CD4-positive, alpha-beta T cell treated with Interferon gamma for 1 hour (primary cell): ENCODE results near the gene MYNN.
"Not testable (repeated sequence)": the region's sequence is repeated elsewhere in the genome, so short reads cannot be mapped to it uniquely, and the experiment has no call there.

ENCODE experiments used
- DNase-seq: peaks from one replicate; pipeline ENCODE4 v3.0.0-alpha.2; 2020

The MYNN gene

DNA sequence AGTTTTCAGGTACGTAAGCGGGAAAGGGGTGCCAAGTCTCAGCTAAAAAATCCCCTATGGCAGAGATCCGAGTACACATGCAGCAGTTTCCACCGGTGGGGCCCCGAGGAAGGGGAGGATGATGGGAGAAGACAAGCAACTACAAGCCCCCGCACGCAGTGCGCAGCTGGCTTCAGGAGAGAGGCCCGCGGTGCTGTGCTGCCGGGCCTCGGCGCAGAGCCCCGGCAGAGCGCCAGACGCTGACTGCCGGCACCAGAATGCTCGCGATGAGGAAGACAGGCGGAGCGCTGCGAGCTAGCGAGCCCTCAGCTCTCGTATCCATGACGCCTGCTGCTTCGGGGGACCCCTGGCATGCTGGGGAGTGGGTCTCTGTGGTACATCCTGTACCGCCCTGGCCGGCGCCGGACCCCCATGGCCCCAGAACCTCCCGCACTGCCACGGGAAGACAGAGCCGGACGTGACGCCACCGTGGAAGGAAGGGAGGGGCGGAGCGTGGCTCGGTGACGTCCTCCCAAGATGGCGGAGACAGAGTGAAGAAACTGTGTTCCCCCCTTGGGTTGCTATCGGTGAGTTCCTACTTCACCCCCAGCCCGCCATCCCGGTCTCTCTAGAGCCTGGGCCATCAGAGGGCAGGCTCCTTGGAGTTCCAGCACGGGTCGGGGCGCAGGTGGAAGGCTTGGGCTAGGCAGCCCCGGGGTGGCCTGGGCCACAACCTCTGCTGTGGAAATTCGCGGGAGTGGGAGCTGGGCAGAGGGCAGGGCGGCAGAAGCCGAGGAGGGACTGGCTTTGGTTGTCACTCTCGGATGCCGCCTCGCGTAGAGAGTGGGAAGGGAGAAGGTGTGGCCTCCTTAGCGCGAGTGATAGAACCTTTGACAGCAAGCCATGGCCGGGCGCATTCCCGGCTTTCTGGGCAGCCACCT lies at the start of gene MYNN:
Gene MYNN, plus strand, starts transcription at position 500 of the 920 bp plus-strand sequence. CDS start 900 bp downstream, outside the sequence.
- DNase-seq = peak; percentile 90

DNA sequence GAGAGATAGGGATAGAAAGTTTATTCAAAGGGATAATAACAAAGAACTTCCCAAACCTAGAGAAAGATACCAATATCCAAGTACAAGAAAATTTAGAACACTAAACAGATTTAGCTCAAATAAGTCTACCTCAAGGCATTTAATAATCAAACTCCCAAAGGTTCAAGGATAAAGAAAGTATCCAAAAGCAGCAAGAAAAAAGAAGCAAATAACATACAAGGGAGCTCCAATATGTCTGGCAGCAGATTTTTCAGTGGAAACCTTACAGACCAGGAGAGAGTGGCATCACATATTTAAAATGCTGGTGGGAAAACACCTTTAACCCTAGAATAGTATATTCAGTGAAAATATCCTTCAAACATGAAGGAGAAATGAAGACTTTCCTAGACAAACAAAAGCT lies 41.3 kb upstream of the MYNN start:
- not testable (repeated sequence) for DNase-seq

DNA sequence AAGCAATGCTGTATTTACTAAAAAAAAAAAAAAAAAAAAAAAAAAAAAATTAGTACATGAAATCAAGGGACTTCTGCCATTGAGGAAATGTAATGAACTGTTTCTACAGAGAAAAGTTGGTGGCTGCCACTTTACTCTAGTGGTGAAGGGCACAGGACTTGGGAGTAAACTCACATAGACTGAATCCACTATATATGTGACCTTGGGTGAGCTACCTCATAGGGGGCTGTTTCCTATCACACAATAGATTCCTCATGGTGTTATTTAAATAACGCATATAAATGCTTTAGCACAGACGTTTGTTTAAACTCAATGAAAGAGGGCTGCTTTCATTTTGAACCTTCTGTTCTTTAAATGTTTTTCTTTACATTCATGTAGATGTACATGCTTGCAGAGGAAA lies 34.1 kb upstream of the MYNN start:
- no peak for DNase-seq

DNA sequence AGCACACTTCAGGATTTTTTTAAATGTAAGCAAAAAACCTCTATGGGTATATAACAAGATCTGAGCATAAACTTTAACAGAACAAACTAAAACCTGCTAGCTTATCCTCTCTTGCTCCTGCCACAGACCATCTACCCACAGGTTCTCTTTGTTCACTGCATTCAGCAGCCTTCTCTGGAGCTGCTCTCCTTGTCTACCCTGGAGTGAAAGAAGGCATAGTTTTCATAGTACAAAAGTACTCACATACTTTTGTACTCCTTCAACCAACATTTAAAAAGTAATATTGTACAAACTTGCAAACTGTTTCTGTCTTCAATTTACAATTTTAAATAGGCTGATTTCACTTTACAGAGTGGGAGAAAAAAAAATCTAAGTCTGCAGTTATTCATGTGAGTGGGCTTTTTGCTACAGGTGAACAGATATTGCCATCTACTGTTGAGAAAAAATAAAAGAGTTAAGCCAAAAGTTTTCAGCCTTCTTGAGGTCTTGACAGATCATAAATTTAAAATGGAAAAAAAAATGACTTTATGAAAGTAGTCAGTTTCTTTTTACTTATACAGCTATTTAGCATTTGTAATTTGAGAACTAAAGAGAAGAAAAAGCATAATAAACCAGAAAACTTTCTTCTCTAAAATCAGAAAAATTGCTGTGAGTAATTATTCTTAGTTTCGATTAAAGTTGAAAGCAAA lies 28.7 kb upstream of the MYNN start:
- DNase-seq = no peak

DNA sequence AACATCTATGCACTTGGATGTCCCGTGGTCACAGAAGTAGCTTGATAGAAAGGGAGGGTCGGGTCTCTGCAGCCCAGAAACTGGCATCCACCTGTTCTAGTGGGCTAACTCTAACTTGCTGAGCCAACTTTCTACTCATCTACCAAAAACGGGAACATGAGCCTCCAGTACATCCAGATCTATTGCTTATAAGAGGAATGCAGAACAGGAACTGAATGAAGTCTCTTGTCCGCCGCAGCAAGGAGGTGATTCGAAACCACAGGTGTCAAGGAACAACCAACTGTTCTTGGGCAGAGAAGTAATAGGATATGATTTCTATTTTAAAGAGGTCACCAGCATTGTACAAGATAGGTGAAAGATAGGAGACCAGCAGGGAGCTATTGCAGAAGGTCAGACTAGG lies 26.3 kb upstream of the MYNN start:
- DNase-seq = no peak

DNA sequence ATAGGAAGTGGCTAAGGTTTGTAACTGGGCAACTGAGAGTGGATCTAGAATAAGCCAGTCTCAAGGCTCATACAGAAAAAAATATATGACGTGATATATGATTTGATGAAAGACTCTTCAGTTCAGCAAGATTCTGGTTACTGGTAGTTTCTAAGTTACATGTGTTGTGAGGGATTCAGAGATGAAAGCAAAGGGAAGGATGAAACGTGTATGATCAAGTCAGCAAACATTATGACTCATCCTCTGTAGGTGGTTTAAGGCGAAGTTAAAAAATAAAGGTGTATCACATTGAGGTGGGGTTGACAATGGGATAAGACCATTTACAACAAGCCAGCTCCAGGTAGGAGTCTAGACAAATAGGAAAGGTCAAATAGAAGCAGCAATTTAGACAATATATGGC lies 24.5 kb upstream of the MYNN start:
- no peak for DNase-seq

DNA sequence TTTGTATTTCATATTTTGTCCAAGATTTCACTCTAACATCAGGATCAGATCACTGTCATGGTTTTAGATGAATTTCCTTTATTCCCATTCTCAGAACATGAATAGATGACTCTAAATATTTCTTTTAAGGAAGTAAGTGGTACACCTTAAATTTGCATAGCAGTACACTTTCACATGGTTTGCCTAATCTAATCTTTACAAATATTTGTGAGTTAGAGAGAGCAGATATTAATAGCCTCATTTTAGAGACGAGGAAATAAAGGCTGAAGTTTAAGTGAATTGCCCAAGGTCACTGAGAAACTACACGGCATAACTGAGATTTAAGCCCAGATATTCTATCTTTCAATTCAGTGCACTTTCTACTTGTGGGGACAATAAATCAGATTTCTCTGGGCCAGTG lies 22.5 kb upstream of the MYNN start:
- no peak for DNase-seq

DNA sequence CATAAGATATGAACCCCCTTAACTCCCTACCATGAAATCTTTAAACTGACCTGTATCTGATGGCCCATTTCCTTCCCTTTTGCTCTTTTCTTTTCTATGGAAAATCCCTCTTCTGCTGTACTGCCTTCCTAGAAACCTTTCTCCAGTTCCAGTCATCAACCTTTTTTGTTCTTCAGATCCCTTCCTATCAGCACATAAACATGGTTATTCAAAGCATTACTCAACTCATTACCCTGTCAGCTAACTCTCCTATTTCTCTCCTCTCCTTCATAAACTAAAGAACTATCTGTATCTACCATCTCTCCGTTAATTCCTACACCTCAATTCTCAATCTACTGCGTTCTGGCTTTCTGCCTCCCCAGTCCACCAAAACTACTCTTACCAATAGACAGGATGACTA lies 21.3 kb upstream of the MYNN start:
- no peak for DNase-seq

DNA sequence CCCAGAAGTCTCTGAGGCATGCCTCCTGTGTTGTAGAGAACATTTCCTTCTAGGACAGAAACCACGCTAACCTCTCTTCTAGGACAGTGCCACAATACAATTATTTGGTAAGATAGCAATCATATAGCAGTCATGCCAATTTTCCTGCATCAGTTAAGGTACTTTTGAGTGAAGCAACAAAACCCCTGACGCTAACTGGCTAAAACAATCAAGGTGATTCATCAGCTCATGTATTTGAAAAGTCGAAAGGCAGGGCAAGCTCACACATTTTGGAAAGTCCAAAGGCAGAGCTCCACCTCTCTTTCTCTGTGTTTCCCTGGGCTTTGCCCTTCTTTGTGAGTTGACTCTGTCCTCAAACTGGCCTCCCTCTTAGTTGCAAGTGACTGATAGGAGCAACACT lies 18.5 kb upstream of the MYNN start:
- no peak for DNase-seq

DNA sequence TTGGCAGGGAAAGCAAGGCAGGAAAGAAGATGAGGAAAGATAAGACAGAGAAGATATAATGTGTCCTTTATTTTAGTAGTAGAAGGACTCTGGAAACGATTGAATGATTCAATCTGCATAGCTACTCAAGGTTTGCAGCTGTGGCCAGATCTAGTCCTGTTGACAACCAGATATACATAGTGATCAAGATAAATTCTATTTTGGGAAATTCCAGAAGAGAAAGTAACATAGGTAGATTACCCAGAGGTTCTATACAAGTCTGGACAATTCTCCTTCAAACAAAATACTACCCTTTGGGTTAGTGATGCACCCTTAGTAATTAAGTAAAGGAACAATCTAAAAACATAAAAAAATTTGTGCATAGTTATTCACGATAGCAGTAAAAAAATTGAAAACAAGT lies 17.7 kb upstream of the MYNN start:
- DNase-seq = no peak

DNA sequence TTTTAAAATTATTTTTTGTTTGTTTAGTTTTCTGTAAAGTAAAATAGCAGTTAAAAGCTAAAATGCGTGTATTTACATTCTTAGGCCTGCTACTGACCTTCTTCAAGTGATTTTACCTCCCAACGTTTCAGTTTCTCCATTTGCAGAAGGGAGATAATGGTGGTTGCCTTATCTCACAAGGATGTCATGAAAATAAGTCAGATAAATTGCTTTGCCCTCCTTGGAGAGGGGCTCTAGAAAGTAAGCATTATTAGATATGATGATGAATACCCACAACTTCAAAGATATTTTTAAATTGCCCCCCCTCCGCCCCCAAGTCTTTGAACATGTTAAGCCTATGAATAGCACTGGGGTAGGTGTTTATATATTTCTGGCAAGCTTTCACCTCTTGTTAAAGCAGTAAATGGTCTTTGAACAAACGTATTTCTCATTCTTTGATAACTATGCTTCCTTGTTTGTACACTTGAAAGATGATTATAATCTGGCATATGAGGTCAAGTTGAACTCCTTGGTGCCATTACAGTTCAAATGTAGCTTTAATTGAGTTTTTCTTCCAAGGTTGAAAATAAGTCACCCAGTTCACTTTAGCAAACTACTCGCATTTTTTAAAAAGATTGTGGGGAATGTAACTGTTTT lies 14.7 kb upstream of the MYNN start:
- DNase-seq = no peak

DNA sequence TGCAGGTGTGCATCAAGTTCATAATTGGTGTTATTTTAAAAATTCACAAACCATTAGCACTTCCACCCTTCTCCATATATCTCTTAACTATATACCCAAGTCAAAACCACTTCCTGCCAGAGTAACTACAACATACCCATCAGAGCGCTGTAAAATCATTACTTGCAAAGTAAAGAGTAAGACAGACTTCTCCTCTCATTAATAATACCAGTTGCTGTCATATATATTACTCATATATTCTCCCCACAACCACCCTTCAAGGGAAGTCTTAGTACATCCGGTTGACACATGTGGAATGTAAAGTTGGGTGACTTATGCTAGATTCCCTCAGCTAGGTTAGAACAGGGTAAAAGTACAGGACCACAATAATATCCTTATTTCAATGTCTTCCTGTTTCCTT lies 13.9 kb upstream of the MYNN start:
- no peak for DNase-seq

DNA sequence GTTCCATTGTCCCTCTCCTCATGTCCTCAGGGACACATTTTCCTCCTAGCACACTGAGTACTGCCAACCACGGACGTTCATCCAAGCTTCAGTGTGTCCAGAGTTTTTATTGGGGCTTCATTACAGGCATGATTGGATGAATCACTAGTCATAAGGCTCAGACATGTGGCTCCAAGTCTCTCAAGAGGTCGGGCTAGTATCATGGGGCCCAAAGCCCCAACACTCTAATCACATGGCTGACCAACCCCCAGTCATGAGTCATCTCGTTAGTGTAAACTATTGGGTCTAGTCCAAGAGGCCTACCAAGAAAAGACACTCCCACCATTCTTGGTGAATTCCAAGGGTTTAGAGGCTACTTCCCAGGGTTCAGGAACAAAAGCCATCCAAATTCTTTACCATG lies 12.7 kb upstream of the MYNN start:
- DNase-seq = no peak

DNA sequence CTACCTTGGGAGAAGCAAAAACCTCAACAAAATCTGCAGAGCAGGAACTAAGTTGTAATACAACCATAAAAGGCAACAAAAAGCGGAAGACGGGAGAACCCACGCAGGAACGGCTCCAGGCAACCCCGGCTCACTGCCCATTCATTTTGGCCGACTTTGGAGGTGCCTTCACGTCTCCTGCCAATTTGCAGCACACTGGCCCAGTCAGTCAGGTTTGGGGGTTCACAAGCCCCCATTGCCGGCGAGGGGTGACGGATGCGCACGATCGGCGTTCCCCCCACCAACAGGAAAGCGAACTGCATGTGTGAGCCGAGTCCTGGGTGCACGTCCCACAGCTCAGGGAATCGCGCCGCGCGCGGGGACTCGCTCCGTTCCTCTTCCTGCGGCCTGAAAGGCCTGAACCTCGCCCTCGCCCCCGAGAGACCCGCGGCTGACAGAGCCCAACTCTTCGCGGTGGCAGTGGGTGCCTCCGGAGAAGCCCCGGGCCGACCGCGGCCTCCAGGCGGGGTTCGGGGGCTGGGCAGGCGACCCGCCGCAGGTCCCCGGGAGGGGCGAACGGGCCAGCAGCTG lies 8.8 kb upstream of the MYNN start:
- DNase-seq = peak; percentile 63

DNA sequence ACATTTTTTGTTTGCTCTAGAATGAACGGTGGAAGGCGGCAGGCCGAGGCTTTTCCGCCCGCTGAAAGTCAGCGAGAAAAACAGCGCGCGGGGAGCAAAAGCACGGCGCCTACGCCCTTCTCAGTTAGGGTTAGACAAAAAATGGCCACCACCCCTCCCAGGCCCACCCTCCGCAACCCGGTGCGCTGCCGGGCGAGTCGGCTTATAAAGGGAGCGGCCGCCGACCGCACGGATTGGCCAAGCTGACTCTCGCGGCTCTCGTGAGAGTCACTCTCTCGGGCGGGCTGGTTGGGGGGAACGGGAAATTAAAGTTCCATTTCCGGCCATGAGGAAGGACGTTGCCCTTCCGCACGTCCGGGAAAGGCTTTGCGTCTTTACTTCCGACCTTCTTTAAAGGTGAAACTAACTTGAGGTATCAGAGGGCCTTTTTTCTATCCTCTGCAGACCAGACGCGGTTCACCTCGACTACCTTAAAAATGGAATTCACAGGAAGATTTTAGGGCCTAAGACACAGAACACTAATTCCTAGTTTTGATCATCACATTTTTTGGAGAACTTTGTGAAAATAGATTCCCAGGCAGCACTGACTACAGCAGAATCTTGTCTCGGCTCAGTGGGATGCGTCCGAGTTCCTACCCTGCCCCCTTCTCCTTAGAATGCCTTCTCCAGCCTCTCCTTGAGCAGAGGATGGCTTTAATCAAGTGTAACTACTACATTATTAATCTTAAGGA lies 8.1 kb upstream of the MYNN start, which contains the start of gene TERC:
Gene TERC, minus strand, starts transcription at position 179 of the 731 bp plus-strand sequence.
- DNase-seq = peak; percentile 95

DNA sequence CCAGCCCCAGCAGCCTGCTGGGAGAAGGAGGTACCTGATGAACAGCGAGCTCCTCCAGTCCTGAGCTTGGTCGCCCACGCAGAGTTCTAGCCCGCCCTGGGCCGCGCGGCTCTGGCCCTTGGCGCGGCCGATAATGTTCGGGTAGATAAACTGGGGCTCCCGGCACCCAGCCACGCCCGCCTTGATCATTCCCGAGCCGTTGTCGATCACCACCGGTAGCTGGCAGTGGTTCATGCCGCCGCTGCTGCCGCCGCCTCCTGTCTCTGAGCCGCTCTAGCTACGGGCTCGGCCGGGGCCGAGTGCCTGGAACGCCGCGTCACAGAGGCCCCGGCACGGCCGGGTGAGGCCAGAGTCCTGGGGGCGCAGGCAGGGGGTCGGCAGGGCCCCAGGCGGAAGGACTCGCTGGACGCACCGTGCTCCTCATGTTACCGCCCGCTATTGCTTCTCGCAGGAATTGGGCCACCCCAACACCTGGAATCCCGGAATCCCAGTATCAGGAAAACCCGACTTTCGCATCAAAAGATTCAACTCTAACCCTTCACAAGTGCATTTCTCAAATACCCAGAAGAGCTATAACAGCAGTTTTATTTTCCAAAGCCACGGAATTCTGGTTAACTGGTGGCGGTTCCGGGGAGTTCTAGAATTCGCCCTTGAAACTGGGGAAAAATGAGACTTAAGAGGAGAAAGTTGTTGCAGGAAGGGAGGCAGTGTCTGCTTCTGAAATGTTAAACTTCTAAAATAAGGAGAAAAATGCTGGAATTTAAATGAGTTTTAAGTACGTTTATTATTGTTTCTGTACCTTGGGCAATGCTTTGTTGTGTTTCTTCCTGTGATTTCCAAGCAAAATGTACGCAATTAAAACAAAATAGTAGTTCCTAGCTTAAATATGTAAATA lies 3.7 kb upstream of the MYNN start, which contains the start of gene ACTRT3:
Gene ACTRT3, minus strand, starts transcription at position 275 of the 895 bp plus-strand sequence. Its CDS starts 41 bp downstream, at position 234.
- DNase-seq = peak; percentile 65

DNA sequence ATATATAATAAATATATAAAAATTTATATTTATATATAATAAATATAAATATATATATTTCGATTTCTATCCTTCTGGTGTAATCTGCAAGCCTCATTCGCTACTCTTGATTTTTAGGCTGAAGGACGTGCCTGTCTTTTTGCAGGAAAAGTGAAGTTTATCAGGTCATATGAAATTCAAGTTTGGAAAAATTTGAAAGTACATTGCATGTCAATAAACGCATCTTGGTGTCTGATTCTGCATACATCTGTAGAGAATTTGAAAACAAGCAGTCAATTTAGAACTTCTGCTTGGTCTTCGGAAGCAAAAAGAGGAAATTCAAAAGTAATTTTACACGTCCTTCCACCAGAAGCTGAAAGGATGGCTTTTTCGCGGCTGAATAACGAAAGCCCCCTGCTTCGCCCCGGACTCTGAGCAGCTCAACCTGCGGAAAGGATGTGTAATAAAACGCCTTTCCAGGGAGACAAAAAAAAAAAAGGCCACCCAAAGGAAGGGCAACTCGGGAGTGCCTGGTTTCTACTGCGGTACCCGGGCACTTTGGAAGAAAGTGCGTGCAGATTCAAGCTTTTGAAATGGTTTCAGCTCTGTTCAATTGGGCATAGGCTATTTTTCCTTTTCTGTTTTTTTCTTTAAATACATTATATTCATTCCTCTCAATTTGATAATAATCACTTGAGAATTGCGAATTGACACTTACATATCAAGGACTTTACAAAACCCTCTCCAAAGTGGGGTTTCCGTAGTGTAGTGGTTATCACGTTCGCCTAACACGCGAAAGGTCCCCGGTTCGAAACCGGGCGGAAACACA lies 1.5 kb upstream of the MYNN start:
- DNase-seq = peak; percentile 58

DNA sequence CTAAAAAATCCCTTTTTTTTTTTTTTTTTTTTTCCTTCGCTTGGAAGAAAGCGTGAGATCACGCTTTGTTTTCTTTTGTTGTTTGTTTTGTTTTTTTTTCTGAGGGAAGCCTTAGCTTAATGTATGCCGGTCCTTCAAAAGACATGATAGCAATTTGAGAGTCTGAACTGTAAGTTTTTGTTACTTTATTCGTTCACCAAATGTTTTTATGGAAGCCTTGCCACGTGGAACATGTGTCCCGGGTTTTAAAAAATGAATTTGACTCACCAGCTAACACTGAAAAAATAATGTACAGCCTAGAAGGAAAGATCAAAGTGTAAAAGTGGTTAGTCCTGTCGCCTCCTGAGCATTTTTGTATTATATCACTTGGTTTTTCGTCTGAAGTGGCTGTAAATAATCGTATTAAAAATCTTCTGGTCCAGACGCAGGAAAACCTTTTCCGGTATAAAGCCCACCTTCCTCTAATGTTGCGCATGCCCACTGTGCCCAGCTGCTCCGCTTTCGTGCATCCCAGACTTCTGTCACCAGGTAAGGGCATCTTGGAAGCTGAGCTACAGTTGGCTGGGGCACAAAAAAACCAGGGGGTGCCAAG lies 795 bp upstream of the MYNN start:
- DNase-seq = no peak

DNA sequence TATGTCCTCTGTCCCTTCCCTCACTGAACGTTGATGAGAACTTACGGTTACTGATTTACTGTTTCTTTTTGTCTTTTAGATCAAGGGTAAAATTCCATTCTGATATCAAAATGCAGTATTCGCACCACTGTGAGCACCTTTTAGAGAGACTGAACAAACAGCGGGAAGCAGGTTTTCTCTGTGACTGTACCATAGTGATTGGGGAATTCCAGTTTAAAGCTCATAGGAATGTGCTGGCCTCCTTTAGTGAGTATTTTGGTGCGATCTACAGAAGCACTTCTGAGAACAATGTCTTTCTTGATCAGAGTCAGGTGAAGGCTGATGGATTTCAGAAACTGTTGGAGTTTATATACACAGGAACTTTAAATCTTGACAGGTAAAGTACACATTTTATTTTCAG lies 990 bp downstream of the MYNN start:
- DNase-seq = no peak

DNA sequence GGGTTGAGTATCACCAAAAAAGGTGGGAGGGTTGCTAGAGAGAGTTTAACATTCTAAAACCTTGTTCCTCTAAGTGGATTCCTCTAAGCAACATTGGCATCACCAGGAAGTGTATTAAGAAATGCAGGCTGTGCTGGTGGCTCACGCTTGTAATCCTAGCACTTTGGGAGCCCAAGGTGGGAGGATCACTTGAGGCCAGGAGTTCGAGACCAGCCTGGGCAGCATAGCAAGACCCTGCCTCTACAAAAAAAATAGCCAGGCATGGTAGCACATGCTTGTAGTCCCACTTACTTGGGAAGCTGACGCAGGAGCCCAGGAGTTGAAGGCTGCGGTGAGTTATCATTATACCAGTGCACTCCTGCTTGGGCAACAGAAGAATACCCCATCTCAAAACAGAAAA lies 4.6 kb downstream of the MYNN start:
- DNase-seq = no peak
